Neural crest cell (in vitro differentiated cells): ENCODE results near the gene CLPSL1. TPM values are rescaled to one million over a fixed set of nuclear protein-coding genes. Genes with fewer than 3 reads are reported as not detected.

Experiments used
- DNase-seq: peaks from one replicate; pipeline ENCODE4 v3.0.0; 2021; ENCODE audit warnings: low read depth, mixed read lengths, low spot score
- H3K27ac Mint-ChIP-seq: one replicate; pipeline ENCODE4 v1.8.0; 2021; ENCODE audit warnings: mild to moderate bottlenecking, mixed read lengths; ENCODE audit not compliant: unreplicated experiment
- H3K27me3 Mint-ChIP-seq: 2 replicates; pipeline ENCODE4 v1.8.0; 2021; ENCODE audit warnings: low read depth, mild to moderate bottlenecking, mixed read lengths
- H3K36me3 Mint-ChIP-seq: 2 replicates; pipeline ENCODE4 v1.8.0; 2021; ENCODE audit warnings: low read depth, mild to moderate bottlenecking, mixed read lengths
- H3K4me1 Mint-ChIP-seq: 2 replicates; pipeline ENCODE4 v1.8.0; 2021; ENCODE audit warnings: mixed read lengths
- H3K4me3 Mint-ChIP-seq: one replicate; pipeline ENCODE4 v1.8.0; 2021; ENCODE audit warnings: mild to moderate bottlenecking, mixed read lengths
- H3K9me3 Mint-ChIP-seq: 2 replicates; pipeline ENCODE4 v1.8.0; 2021; ENCODE audit warnings: mixed read lengths
- total RNA-seq: library from RNA; stranded (reverse); gene quantifications from 2 replicates; pipeline ENCODE4 v1.2.1, GENCODE V29; 2021
- TF ChIP-seq, protein P1 (sequence below): fragments of 200-600 bp; sonication (generic); conservative IDR thresholded peaks from 2 replicates; pipeline ENCODE4 v1.5.0; 2021; ENCODE audit warnings: antibody characterized with exemption, mild to moderate bottlenecking

The CLPSL1 gene
- total RNA-seq, 1 donor from 2014 or later: not detected

DNA sequence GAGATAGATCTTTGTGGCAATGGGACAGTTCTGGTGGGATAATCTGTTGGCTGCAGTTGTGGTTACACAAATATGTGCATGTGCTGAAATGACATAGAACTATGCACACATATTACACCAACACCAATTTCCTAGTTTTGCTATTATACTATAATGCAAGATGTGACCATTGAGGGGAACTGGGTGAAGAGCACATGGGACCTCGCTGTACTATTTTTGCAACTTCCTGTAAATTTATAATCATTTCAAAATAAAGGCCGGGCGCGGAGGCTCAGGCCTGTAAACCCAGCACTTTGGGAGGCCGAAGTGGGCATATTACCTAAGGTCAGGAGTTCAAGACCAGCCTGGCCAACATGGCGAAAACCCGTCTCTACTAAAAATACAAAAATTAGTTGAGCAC is 35.3 kb upstream of the CLPSL1 start:
- H3K9me3 Mint-ChIP-seq: no peaks in the 10 kb centered on the region
- TF ChIP-seq, protein P1, sequence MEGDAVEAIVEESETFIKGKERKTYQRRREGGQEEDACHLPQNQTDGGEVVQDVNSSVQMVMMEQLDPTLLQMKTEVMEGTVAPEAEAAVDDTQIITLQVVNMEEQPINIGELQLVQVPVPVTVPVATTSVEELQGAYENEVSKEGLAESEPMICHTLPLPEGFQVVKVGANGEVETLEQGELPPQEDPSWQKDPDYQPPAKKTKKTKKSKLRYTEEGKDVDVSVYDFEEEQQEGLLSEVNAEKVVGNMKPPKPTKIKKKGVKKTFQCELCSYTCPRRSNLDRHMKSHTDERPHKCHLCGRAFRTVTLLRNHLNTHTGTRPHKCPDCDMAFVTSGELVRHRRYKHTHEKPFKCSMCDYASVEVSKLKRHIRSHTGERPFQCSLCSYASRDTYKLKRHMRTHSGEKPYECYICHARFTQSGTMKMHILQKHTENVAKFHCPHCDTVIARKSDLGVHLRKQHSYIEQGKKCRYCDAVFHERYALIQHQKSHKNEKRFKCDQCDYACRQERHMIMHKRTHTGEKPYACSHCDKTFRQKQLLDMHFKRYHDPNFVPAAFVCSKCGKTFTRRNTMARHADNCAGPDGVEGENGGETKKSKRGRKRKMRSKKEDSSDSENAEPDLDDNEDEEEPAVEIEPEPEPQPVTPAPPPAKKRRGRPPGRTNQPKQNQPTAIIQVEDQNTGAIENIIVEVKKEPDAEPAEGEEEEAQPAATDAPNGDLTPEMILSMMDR: no peak
- DNase-seq: no peak
- H3K27ac Mint-ChIP-seq: no peak overlapping the region
- H3K36me3 Mint-ChIP-seq: no peaks in the 10 kb centered on the region
- no peak overlapping the region for H3K4me3 Mint-ChIP-seq
- peaks cover 14% of the 10 kb centered on the region for H3K4me1 Mint-ChIP-seq
- H3K27me3 Mint-ChIP-seq: no peaks in the 10 kb centered on the region

DNA sequence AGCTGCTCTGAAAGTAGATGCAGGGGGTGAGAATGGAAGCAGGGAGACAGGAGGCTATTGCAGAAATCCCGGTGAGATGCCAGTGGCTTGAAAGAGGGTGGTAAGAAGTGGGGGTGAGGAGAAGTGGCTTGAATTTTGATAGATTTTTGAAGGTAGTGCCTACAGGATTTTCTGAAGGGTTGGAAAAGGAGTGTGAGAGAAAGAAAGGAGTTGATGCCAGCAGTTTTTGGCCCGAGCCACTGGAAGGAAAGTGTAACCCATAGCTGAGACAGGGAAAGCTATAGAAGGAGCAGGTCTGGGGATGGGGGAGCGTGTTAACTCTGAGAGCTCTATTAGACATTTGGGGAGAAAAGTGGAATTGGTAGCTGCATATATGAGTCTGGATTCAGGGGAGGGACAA is 34.3 kb upstream of the CLPSL1 start:
- Mint-ChIP-seq H3K27me3 (no peaks in the 10 kb centered on the region), H3K4me1 (peaks cover 7% of the 10 kb centered on the region), H3K4me3 (no peak overlapping the region), H3K27ac (no peak overlapping the region), H3K9me3 (no peaks in the 10 kb centered on the region), H3K36me3 (no peaks in the 10 kb centered on the region)
- TF ChIP-seq, protein P1: no peak
- no peak for DNase-seq

DNA sequence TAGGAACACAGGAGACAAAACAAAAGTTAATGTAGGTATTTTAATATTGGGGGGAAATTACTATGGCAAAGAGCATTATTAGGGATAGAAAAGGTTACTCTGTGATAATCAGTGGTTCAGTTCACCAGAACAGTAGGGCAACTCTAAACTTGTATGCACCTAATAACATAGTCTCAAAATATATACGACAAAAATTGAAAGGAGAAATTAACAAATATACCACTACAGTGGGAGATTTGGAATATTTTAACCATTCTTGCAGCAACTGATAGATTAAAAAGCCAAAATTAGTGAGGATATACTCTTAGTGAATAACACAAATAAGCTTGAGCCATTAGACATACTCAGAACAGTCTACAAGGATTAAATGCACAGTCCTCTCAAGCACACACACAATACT is 32.9 kb upstream of the CLPSL1 start:
- Mint-ChIP-seq H3K36me3 (no peaks in the 10 kb centered on the region), H3K9me3 (no peaks in the 10 kb centered on the region), H3K27me3 (no peaks in the 10 kb centered on the region), H3K4me3 (no peak overlapping the region), H3K4me1 (peaks cover 2% of the 10 kb centered on the region), H3K27ac (no peak overlapping the region)
- TF ChIP-seq, protein P1: no peak
- no peak for DNase-seq

DNA sequence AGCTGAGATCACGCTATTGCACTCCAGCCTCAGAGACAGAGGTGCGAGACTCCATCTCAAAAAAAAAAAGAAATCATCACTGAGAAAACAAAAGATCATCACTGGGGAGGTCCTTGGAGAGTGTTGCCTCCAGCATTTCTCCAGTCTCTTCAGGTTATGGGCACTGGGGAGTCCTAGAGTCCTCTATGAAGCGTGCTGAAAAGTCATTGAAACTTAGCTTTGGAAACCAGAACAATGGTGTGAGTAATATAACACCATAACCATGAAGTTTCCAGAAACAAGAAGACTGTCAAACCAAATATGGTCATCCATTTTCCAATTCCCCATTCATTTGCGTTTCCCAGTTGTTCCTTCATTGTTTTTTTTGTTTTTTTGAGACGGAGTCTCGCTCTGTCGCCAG is 30.3 kb upstream of the CLPSL1 start:
- no peaks in the 10 kb centered on the region for H3K36me3 Mint-ChIP-seq
- H3K4me3 Mint-ChIP-seq: no peak overlapping the region
- no peak for DNase-seq
- peaks cover 6% of the 10 kb centered on the region for H3K4me1 Mint-ChIP-seq
- no peaks in the 10 kb centered on the region for H3K9me3 Mint-ChIP-seq
- no peaks in the 10 kb centered on the region for H3K27me3 Mint-ChIP-seq
- TF ChIP-seq, protein P1: no peak
- no peak overlapping the region for H3K27ac Mint-ChIP-seq

DNA sequence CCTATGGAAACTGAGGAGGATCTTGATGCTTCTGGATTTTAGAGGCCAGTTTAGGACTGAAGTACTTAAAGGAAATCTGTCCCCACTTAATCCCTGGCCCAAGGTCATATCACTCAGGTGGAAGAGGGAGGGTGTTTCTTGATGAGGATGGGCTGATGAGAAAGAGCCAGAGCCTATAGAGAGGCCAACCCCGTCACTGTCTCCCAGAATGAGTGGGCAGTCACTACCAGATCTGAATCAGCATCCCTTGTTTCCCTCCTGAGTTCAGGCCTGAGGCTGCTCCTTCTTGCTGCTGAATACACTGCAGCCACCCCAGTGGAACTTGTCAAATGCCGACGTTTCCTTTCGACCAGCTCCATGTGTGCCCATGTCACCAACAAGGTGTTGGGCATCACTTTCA is 29.2 kb upstream of the CLPSL1 start:
- TF ChIP-seq, protein P1: no peak
- H3K4me1 Mint-ChIP-seq: peaks cover 10% of the 10 kb centered on the region
- H3K27me3 Mint-ChIP-seq: no peaks in the 10 kb centered on the region
- H3K4me3 Mint-ChIP-seq: no peak overlapping the region
- peak overlapping the region; percentile 71 for H3K27ac Mint-ChIP-seq
- H3K36me3 Mint-ChIP-seq: no peaks in the 10 kb centered on the region
- no peak for DNase-seq
- no peaks in the 10 kb centered on the region for H3K9me3 Mint-ChIP-seq

DNA sequence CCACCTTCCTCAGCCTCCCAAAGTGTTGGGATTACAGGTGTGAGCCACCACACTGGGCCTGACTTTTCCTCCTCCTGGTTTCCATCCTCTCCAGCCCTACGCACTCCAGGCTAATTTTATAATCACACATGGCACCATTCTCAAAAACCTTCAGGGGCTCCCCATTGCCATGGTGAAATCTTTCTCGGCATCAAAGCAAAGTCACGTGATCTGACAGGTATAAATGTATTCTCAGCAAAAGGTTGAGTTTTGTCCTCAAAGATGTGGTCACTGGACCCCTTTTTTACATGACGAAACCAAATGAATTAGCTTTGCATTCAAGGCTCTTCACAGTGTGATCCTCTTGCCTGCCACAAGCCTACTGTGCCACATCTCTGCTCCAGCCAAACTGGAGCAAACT is 28.5 kb upstream of the CLPSL1 start:
- no peak overlapping the region for H3K27ac Mint-ChIP-seq
- no peak overlapping the region for H3K4me3 Mint-ChIP-seq
- H3K9me3 Mint-ChIP-seq: no peaks in the 10 kb centered on the region
- DNase-seq: no peak
- TF ChIP-seq, protein P1: no peak
- H3K4me1 Mint-ChIP-seq: peaks cover 12% of the 10 kb centered on the region
- H3K36me3 Mint-ChIP-seq: no peaks in the 10 kb centered on the region
- H3K27me3 Mint-ChIP-seq: peaks cover under 1% of the 10 kb centered on the region
